Activated naive CD8-positive, alpha-beta T cell treated with anti-CD3 and anti-CD28 coated beads, Interleukin-2, amount 50 U/mL, for 16 hours (primary cell): Measurements from ENCODE around the gene SORCS1.

Source experiments
- DNase-seq: peaks from one replicate; pipeline ENCODE4 v3.0.0-alpha.2; 2020; ENCODE audit warnings: low read depth, low spot score

SORCS1 gene

DNA sequence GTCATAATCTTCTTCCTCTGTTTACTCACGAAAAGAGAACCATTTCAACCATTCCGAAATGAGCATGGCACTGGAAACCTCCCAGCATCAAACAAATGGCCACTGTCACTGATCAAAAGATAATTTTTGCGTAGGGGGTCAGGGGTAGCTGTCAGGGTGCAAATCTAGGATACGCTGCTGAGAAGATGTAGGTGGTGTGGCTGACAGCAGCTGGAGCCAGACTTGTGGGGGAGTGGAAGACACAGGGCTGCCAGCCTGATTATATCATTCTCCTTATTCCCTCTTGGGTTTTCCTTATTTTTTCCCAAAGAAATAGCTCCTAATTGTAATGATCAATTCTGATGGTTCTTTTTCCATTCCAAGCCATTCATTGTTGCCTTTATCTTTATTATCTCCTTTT is 266.1 kb downstream of the SORCS1 start:
- no peak for DNase-seq

DNA sequence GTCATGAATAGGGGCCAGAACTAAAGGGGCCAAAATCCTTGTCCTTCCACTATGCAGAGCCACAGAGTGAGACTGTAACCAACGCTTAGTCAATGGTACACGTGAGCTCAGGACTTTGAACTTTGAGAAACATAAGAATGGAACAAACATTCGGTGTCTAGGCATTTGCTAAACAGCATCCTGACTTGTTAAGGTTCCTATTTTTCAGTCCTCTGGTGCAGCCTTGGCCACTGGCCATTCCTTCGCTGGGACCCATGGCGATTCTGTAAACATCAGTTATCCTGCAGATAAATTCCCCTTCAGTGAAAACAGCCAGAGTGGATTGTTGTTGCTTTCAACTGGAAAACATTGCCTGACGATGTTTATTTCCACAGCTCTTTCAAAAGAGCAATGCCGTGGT is 266.8 kb downstream of the SORCS1 start:
- DNase-seq: no peak

DNA sequence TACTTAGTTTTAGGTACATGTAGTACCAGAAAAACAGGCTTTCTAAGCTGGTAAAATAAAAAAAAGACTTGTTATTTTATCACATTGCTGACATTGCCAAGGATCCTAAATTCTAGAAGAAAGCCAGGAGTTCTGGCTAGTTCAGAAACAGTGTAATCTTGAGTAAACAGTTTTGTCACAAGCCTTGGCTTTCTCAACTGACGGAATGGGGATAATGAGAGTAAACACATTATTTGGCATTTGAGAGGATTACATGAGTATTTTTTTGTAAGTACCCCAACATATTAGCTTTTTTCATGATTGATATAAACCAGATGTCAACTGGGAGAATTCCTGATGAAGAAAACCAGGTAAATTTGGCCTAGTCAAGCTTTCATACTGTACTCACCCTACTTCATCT is 269.8 kb downstream of the SORCS1 start:
- no peak for DNase-seq

DNA sequence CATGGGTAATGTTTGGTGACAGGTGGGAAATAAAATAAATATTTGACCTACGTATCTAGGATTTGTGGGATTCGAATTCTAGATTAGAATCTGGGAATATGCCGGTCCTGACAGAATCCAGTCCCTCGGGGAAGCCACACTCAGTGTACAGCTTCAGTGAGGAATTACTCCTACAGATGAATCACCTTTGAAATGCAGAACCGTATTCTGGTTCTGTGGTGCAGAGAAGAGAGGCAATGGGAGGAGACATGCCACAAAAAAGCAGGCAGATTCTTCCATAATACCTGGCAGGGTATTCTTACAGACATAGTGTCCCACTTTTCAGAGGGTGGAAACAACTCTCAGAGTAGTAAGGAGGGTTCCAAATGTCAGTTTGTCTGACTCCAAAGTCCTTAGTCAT is 286.9 kb downstream of the SORCS1 start:
- DNase-seq: no peak

DNA sequence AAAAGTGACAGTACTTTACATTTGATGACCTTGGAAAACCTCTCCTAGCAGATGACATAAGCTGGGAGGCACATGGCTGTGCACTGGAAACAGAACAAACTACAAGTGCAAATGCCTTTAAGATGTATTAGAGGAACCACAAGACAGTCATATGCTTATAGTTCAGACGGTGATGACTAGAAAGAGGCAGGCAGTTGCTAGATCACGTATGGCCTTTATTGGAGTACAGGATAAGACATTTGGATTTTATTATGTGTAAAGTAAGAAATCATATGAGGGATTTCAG is 290.0 kb downstream of the SORCS1 start:
- no peak for DNase-seq

DNA sequence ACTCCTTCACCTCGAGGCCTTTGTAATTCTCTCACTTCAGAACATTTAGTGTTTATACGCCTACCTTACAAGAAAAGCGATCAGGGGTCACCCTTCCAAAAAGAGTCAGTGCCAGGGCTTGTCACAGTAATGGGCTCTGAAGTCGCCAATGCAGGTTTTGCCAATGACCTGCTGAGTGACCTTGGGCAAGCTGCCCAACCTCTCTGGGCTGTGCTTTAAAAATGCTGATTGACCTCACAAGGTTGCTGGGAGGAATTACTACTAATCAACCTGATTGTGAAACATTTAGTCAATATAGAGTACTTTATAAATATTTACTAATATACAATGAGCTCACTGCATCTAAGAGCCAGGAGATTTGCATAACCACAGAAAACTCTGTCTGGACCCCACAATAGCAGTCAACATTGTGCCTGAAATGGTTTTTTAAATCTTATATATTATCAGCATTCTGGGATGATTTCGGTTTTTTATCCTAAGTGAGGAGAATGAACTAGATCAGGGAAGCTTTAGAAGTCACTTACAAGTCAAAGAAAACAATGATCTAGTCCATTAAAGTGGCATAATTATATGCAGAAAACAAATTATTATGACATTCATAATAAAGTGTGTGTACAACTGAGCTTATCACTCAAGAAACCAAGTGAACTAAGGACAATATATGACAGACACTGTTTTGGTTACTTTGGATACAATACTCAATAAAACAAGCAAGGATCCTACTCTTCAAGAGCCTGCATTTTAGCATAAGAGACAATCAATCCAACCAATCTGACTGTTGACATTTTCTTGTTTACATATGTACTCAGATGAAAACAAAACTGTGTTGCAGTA is 290.5 kb downstream of the SORCS1 start:
- no peak for DNase-seq

DNA sequence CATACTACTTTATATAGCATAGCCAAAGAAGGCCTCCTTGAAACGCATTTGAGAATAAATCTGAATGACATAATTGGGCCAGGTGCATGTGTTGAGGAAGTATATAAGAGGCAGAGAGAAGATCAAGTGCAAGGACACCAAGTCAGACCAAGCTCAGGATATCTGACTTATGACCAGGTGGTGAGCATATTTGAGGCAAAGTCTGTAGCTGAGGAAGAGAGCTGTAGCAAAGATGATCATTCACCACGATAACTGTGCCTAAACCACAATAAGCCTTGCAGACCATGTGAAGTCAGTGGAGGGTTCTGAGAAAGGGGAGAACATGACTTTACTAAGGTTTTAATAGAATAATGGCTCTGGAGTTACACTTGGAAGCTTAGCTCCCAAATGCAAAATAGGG is 292.3 kb downstream of the SORCS1 start:
- DNase-seq: no peak

DNA sequence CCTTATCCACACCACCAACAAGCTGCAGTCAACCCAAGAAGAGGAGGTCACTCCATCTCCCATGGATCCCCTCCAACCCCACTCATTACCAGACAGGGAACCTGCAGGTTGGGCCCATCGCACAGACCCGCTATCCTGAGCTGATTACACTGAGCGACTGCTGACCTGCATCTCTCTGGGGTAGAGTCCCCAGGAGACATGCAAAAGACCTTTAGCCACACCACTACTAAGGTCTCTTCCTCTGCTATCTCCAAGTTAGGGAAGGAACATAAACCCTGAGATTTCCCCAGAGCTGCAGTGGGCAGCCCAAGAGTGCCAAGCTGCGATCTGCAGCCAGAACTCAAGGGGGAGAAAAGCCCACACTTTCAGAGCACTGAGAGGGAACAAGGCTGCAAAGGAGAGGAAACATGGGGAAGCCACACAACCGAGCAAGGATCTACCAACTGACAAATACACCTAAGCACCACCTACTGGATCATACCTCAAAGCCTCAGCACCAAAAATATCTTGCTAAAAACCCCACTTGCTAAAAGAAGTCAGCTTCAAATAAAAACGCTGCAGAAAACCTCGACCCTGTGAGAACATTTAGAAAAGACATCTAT is 298.2 kb downstream of the SORCS1 start:
- DNase-seq: no peak

DNA sequence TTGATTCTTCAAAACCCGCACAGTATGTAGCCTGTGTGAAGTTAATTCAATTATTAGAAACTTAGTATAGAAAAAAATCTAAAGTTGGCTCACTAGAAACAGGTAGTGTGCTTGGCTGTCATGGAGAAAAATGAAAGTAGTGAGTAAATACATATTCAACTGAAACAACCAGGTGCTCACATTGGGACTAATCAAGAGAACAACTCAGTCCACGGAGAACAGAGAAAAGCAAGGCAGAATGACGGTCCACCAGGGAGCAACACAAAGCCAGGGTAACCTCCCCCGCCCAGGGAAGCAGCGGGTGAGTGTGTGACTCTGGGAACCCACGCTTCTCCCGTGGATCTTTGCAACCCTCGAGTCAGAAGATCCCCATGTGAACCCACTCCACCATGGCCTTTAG is 300.5 kb downstream of the SORCS1 start:
- DNase-seq: no peak

DNA sequence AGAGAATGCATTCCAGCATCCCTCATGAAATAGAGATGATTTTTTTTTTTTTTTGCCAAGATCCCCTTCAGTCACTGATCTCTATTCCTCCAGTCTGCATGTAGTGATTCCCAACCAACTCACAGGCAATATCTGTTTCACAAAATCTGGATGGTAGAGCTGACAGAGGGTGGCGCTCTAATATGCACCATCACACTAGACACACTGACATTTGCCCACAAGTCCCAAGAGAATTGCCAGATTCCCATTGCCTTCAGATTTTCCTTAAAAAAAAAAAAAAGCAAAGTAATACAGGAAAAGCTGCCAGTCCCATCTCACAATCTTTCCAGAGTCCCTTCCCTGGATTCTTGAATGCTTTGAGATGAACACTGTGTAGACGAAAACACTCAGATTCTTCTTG is 301.0 kb downstream of the SORCS1 start:
- no peak for DNase-seq

DNA sequence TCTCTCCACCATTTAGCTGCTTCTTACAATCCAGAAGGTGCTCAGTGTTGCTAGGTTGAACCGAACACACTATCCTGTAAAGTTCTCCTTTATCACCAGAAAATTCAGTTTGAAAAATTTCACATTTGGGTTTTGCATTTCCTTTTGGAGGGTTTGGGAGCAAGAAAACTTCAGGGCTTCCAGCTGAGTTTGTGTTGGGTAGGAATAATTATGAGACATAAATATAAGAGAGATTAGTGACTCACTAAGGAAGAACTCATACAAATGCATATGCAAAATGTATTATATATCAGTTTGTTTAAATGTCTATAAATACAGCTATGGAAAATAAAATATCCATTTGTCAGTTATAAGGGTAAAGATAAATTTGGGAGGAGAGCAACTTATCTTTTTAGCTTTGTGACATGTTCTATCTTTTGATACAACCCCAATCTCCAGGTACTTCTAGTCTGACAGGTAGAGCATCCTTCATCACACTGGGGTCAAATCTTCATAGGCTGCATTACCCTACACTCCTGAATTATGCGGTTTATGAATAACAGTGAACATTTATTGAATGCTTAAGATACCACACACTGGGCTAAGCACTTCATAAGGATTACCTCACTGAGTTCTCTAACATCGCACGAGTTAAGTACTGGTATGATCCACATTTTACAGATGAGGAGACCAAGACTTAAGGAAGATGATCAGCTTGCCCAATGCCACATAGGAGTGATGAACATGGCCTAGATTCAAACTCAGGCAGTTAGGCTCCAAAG is 304.4 kb downstream of the SORCS1 start:
- DNase-seq: no peak

DNA sequence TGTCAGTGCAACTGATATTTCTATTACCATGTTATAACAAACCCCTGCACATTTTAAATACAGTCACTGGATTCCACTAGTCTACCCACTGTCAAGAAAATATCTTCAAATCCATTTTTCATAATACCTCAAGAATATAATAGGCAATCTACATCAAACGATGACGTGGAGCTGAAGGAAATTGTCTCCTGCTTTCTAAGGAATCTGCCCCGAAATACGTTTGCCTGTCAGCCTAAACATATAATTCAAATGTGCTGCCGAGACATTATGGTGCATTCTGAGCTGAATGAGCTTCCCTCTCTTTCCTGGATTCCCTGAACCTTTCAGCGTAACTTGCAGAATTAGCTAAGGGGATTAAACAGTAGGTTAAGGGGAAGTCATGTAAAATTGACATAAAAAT is 306.8 kb downstream of the SORCS1 start:
- DNase-seq: no peak

DNA sequence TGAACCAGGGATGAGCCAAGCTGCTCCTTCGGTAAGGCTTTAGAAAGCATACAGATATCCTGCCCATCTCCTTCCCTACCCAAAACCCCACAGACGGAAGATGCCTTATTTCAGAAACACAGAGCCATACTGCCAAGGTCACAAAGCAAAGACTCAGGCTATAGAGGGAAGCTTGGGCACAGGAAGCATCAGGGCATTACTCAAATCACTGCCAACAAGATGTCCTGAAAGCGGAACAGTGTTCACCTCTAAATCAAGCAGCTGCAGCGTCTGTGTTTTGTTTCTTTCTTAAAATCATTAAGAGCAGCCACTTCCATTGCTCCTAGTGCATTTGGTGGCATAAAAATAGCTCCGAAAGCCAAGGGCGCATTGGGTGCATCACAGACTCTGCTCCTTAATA is 307.3 kb downstream of the SORCS1 start:
- no peak for DNase-seq

DNA sequence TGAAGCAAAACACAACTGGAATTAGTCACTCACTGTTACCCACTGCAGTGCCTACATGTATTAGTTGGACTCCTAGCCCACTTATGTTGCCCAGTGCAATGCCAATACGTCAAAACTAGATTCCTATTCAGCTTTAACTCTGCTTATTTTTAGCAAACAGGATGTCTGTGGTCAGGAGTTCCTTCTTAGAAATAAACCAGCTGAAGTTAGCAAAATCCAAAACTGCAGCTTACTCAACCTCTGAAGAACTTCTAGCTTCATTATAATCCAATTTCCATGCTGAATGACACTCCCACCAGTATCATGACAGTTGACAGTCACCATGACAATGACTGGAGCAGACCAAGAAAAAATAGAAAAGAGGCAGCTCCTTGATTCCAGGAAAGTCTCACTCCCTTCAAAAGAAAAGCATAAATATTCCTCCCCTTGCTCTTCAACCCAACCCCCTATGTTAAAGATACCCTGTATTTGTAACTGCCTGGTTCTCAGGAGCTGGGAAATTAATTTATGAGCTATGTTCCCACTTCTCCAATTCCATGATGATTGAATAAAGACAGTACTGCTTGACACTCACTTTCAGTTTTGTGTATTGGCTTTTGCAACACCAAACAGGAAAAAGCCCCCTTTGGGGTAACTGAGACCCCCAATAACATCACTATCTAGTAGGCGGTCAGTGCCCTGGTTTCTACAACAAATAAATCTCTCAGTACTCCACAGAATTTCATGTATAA is 327.4 kb downstream of the SORCS1 start:
- DNase-seq: no peak

DNA sequence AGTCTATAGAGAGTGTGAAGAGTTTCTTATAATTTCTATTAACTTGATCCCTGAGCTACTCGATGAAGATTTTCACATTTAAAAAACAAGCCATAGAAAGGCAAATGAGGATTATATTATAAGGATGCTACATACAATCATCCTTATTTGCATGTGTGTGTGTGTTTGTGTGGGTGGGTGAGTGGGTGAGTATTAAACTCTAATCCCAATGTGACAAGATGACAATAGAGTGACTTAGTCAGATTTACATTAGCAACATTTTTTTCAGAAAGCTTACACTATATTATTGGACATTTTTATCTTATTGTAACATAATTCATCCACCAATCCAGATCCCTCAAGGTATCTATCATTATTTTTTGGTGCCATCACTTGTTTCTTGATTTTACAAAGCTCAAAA is 331.7 kb downstream of the SORCS1 start:
- no peak for DNase-seq

DNA sequence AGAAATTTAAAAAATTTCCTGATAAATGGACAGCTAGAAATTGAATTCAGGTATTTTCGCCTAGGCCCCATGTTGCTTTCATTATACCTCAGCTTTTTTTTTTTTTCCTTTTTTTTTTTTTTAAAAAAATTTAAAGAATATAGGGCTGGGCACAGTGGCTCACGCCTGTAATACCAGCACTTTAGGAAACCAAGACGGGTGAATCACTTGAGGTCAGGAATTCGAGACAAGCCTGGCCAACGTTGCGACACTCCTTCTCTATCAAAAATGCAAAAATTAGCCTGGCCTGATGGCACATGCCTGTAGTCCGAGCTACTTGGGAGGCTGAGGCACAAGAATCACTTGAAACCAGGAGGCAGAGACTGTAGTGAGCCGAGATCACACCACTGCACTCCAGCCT is 334.0 kb downstream of the SORCS1 start:
- DNase-seq: no peak

DNA sequence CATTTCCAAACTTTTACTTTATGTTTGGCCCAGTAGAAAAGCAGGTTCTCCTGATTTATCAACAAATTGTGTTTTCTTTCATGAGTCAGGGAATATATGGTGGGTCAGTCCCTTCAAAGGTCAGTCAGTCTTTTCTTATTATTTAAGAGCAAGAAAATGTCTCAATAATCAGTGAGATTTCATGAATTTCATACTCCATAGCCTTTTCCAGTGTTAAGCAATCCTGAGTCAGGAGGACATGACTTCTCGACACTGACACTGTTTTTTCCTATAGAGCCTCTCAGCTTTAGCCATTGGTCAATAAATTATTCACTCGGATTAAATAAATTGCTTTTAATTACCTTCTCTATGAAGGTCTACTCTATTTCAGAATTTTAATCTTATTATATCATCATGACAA is 334.5 kb downstream of the SORCS1 start:
- no peak for DNase-seq

DNA sequence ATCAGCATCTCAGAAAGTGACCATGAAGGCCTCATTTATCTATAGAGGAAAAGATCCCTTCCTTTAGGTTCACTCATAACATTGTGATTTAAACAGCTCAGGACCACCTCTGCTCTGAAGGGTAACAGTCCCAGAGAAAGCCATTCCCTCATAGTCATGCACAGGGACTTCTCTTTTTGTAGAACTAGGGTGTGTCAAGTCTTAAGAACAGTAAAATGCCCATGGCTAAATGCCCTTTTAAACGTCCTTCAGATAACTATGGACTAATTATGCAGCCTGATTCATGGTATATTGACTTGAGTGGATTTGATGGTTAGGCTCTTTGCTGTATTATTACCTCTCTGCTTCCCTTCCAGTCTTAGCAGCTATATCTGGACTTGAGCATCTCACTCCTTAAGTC is 337.8 kb downstream of the SORCS1 start:
- no peak for DNase-seq

DNA sequence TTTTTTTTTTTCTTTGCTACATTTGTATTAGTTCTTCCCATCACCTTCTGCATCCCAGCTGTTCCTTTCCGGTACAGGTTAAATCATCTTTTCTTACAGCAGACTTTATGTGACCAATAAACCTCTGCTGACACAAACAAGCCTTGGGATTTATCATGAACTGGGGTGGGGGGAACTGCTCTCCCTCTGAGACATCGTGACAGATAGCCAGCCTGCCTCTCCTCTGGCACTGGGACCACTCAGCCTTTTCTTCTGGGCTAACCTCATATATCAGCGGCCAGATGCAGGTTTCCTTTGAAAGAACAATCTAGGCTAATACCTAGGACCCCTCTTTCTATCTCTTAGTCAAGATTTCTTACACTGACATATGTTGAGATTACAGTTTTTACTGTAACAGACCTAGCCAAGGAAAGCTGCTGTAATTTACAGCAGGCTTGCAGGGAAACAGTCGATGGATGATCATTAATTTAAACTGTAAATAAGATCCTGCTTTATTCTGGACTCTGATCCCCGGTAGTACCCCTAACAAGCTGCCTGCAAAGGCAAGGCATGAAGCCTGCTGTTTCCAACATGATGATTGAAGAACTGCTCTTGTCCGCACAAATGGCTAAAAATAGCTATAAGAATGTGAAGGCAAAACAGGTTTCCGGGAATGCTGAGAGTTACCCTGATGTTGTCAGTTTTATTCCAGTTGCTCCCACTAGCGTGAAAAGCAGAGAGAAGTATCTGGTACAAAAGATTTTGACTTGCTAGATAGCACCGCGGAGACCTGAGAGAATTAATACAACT is 338.7 kb downstream of the SORCS1 start:
- DNase-seq: no peak

DNA sequence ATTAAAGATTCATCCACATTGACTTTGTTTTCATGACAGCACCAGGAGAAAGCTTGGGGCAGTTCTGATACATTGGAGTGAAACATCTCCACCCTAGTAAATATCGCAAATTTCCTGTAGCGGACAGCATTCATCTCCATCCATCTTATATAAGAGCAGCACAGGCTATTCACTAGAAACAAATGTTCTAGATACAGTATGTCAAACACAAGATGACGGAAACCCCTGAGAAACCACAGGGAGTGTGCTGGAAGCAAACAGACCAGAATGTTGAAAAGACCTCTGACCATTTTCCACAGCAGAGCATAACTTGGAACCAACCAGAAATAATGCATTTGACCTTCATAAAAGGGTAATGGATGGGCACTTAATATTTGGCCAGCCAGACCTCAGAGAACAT is 343.9 kb downstream of the SORCS1 start:
- DNase-seq: no peak

DNA sequence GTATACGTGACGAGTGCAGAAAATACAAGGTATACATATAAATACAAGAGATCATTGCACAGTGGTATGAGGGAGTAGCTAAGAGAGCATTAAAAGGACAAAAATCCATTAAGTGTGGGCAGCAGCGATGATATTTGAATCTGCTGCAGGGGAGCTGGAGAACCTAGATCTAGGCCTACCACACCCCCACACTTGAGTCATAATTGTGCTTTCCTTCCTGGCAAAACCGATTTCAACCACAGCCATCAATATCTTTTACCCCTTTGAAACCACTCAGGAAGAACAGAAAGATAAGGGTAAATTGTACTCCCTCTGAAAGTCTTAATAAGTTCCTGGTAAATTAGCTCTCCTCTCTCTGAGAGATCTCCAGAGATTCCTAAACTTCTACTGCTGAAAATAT is 345.0 kb downstream of the SORCS1 start:
- no peak for DNase-seq
